PC-9 (cell line): ENCODE results near the gene GGTA1. TPM values are rescaled to one million over a fixed set of nuclear protein-coding genes. Genes with fewer than 3 reads are reported as not detected.

Experiments
- BruUV-seq: library from RNA; stranded (reverse); fragments of 400-500 nt; replicated peaks from 2 replicates; lab custom pipeline; 2021; lab: Mats Ljungman, UMichigan
- CTCF ChIA-PET: fragments of 300-600 bp; sonication (Branson Sonifier 250); formaldehyde crosslinking; loops from one replicate; lab custom pipeline; 2022; ENCODE audit warnings: antibody characterized with exemption; lab: Charles Lee
- POLR2A ChIA-PET: fragments of 300-600 bp; sonication (Branson Sonifier 250); formaldehyde crosslinking; loops from one replicate; lab custom pipeline; 2022; ENCODE audit warnings: antibody characterized with exemption; ENCODE audit not compliant: unreplicated experiment; lab: Charles Lee
- DNase-seq, 2 experiments: peaks; one replicate each; pipeline versions ENCODE4 v3.0.0 to v3.0.0-alpha.2; 2015 to 2022; ENCODE audit warnings: mixed read lengths in 1 of 2
- H2AFZ ChIP-seq: fragments of 200-600 bp; sonication (generic); 2 replicates; pipeline ENCODE4 v1.8.1; 2017; ENCODE audit warnings: antibody characterized with exemption
- H3F3A ChIP-seq: fragments of 200-600 bp; sonication (generic); 2 replicates; pipeline ENCODE4 v1.8.1; 2017; ENCODE audit warnings: antibody characterized with exemption, mild to moderate bottlenecking, low read depth; ENCODE audit not compliant: insufficient read depth
- H3K27ac ChIP-seq: fragments of 200-600 bp; sonication (generic); 2 replicates; pipeline ENCODE4 v1.6.1; 2016; ENCODE audit warnings: mixed run types
- H3K27me3 ChIP-seq: fragments of 200-600 bp; sonication (generic); 2 replicates; pipeline ENCODE4 v1.6.1; 2016; ENCODE audit warnings: low read depth, mixed run types; ENCODE audit not compliant: insufficient read depth
- H3K36me3 ChIP-seq: fragments of 200-600 bp; sonication (generic); 2 replicates; pipeline ENCODE4 v1.6.1; 2016; ENCODE audit warnings: low read depth, mixed run types
- H3K4me1 ChIP-seq: fragments of 200-600 bp; sonication (generic); replicated peaks from 2 replicates; pipeline ENCODE4 v1.6.1; 2016; ENCODE audit warnings: mixed run types; ENCODE audit not compliant: insufficient read depth
- H3K4me2 ChIP-seq: fragments of 200-600 bp; sonication (generic); 2 replicates; pipeline ENCODE4 v1.6.1; 2017; ENCODE audit warnings: mixed run types
- H3K4me3 ChIP-seq: fragments of 200-600 bp; sonication (generic); 2 replicates; pipeline ENCODE4 v1.6.1; 2016; ENCODE audit warnings: mixed run types
- H3K79me2 ChIP-seq: fragments of 200-600 bp; sonication (generic); 2 replicates; pipeline ENCODE4 v1.6.1; 2017; ENCODE audit warnings: low read depth, mixed run types
- H3K9me2 ChIP-seq: fragments of 200-600 bp; sonication (generic); 2 replicates; pipeline ENCODE4 v1.8.1; 2017; ENCODE audit warnings: mild to moderate bottlenecking; ENCODE audit not compliant: insufficient read depth
- H3K9me3 ChIP-seq: fragments of 200-600 bp; sonication (generic); 2 replicates; pipeline ENCODE4 v1.8.1; 2016; ENCODE audit warnings: low read depth; ENCODE audit not compliant: insufficient read depth
- H4K20me1 ChIP-seq: fragments of 200-600 bp; sonication (generic); 2 replicates; pipeline ENCODE4 v1.8.1; 2017; ENCODE audit not compliant: insufficient read depth
- CTCF ChIP-seq: fragments of 200-600 bp; sonication (generic); conservative IDR thresholded peaks from 2 replicates; pipeline ENCODE4 v1.6.1; 2017; ENCODE audit warnings: mixed run types, antibody characterized with exemption, mild to moderate bottlenecking, moderate library complexity
- EZH2 ChIP-seq: fragments of 200-600 bp; sonication (generic); IDR thresholded peaks from 2 replicates; pipeline ENCODE4 v1.8.0; 2017; ENCODE audit warnings: antibody characterized with exemption, low read depth
- intact Hi-C: fragments of 100-400 bp; cut with micrococcal nuclease; formaldehyde crosslinking; loops from one replicate; pipeline ENCODE4 v1.10.0; 2022; ENCODE audit not compliant: unreplicated experiment
- total RNA-seq: library from RNA; stranded (reverse); gene quantifications from 2 replicates; pipeline ENCODE4 v1.2.3, GENCODE V29; 2021

Gene GGTA1
- total RNA-seq, 1 experiment from 2014 or later = not detected

DNA sequence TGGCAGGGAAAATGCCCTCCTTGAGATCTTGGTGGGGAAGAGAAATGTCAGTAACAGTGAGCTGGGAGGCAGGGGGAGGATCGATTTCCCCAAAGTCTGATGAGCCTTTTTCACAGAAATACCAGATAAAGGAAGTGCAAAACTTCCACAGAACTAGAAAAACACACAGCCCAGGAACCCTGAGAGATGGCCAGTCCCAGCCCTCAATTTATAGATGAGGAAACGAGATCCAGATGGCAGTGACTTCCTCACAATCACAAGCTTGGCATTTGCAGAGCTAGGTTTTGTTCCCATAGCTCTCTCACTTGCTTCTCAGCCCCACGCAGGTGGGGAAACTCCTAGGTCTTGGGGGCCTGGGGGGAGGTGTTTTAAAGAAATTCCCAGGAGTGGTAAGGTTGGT is 3.8 kb upstream of the GGTA1 start:
- H3K4me2 ChIP-seq = no peak overlapping the region
- CTCF ChIA-PET = no interaction called here
- peaks cover 29% of the 10 kb centered on the region for H3K27me3 ChIP-seq
- H3K27ac ChIP-seq = no peak overlapping the region
- H3F3A ChIP-seq = no peaks in the 10 kb centered on the region; the same call in 1 of the 2 replicates
- no peaks in the 10 kb centered on the region for H3K79me2 ChIP-seq
- no peaks in the 10 kb centered on the region for H3K36me3 ChIP-seq
- peaks cover 15% of the 10 kb centered on the region for H3K4me1 ChIP-seq
- POLR2A ChIA-PET = no interaction called here
- DNase-seq = no peak
- no TSS peak for BruUV-seq
- H3K9me2 ChIP-seq = no peaks in the 10 kb centered on the region
- H4K20me1 ChIP-seq = peaks cover 4% of the 10 kb centered on the region; the same call in 1 of the 2 replicates
- no peak for TF ChIP-seq CTCF
- no peak for TF ChIP-seq EZH2
- intact Hi-C loops = no loop called here
- no peak overlapping the region for H3K4me3 ChIP-seq
- H2AFZ ChIP-seq = no peak overlapping the region
- no peaks in the 10 kb centered on the region for H3K9me3 ChIP-seq

DNA sequence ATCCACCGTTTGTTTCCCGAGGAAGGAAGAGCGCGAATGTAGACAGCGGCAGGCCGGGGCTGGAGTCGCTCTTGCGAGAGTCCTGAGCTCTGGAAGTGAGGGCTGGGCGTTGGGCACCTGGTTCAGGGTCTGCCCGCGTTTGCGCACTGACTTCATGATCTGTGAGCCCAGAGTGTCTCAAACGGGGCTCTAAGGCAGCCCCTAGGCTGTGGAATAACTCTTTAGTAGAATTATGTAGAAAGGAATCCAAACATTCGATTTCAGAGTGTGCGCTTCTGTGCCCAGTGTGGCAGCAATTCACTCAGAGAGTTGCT is 478 bp upstream of the GGTA1 start:
- H3F3A ChIP-seq = no peaks in the 10 kb centered on the region; the same call in 1 of the 2 replicates
- H3K36me3 ChIP-seq = no peaks in the 10 kb centered on the region
- no peaks in the 10 kb centered on the region for H3K9me2 ChIP-seq
- intact Hi-C loops = no loop called here
- H3K9me3 ChIP-seq = peaks cover 5% of the 10 kb centered on the region; the same call in 1 of the 2 replicates
- H3K4me3 ChIP-seq = peak overlapping the region; percentile 58; the same call in 1 of the 2 replicates
- peak overlapping the region; percentile 92 for H3K4me2 ChIP-seq
- TF ChIP-seq EZH2 = no peak
- no peak for TF ChIP-seq CTCF
- H4K20me1 ChIP-seq = peaks cover 6% of the 10 kb centered on the region; the same call in 1 of the 2 replicates
- H3K79me2 ChIP-seq = no peaks in the 10 kb centered on the region
- peaks cover 16% of the 10 kb centered on the region for H3K4me1 ChIP-seq
- H3K27ac ChIP-seq = no peak overlapping the region
- no peak for DNase-seq
- ChIA-PET CTCF (interaction anchor here (0.6 kb wide), 2 partner anchors 38 to 362 kb away, joined by 3 to 6 read pairs; no protein-coding TSS in a partner anchor), POLR2A (interaction anchor here (0.6 kb wide), 1 partner anchor 492 kb away, joined by 7 read pairs; no protein-coding TSS in a partner anchor)
- H3K27me3 ChIP-seq = peaks cover 43% of the 10 kb centered on the region
- peak overlapping the region; percentile 75; the same call in 1 of the 2 replicates for H2AFZ ChIP-seq
- no TSS peak for BruUV-seq

GRCh38 chr9:121499177-121499426 is 542 bp downstream of the GGTA1 start:
- no TSS peak for BruUV-seq
- peaks cover 43% of the 10 kb centered on the region for H3K27me3 ChIP-seq
- ChIA-PET POLR2A (no interaction called here), CTCF (interaction anchor here (0.6 to 1.2 kb wide), 3 partner anchors 122 to 704 kb away, joined by 4 to 23 read pairs (median 5); no protein-coding TSS in a partner anchor)
- H4K20me1 ChIP-seq = peaks cover 6% of the 10 kb centered on the region; the same call in 1 of the 2 replicates
- no peak for TF ChIP-seq EZH2
- no peak for TF ChIP-seq CTCF
- H3K9me3 ChIP-seq = peaks cover 5% of the 10 kb centered on the region; the same call in 1 of the 2 replicates
- no peaks in the 10 kb centered on the region for H3K36me3 ChIP-seq
- H3F3A ChIP-seq = no peaks in the 10 kb centered on the region; the same call in 1 of the 2 replicates
- H3K4me3 ChIP-seq = peak overlapping the region; percentile 58; the same call in 1 of the 2 replicates
- intact Hi-C loops = loop anchor here (2.0 to 5.0 kb wide), 3 partner anchors 37 to 176 kb away; no protein-coding TSS in a partner anchor
- H3K4me2 ChIP-seq = peak overlapping the region; percentile 92
- no peaks in the 10 kb centered on the region for H3K9me2 ChIP-seq
- H3K79me2 ChIP-seq = no peaks in the 10 kb centered on the region
- no peak overlapping the region for H3K27ac ChIP-seq
- no peak for DNase-seq
- H2AFZ ChIP-seq = peak overlapping the region; percentile 75
- peaks cover 16% of the 10 kb centered on the region for H3K4me1 ChIP-seq
